H9 (cell line): ENCODE measurements around the gene FHL2. TPM values are rescaled to one million over a fixed set of nuclear protein-coding genes. Genes with fewer than 3 reads are reported as not detected.

ENCODE experiments used
- DNase-seq: peaks from one replicate; pipeline ENCODE4 v3.0.0-alpha.2; 2017
- H2AFZ ChIP-seq: one replicate; pipeline ENCODE4 v1.6.1; 2013; ENCODE audit warnings: mild to moderate bottlenecking, low read length, control low read depth, moderate library complexity
- H2AK5ac ChIP-seq: 2 replicates; pipeline ENCODE4 v1.6.1; 2013; ENCODE audit warnings: low read length, control low read depth, mixed read lengths; ENCODE audit not compliant: insufficient read length
- H2BK120ac ChIP-seq: one replicate; pipeline ENCODE4 v1.6.1; 2013; ENCODE audit warnings: low read depth, mild to moderate bottlenecking, low read length, control low read depth, inconsistent platforms; ENCODE audit not compliant: poor library complexity, severe bottlenecking
- H2BK12ac ChIP-seq: 2 replicates; pipeline ENCODE4 v1.6.1; 2013; ENCODE audit warnings: low read length, control low read depth, mixed read lengths, low read depth; ENCODE audit not compliant: insufficient read length
- H2BK15ac ChIP-seq: 2 replicates; pipeline ENCODE4 v1.6.1; 2013; ENCODE audit warnings: low read depth, low read length, control low read depth
- H2BK20ac ChIP-seq: one replicate; pipeline ENCODE4 v1.6.1; 2013; ENCODE audit warnings: low read depth, mild to moderate bottlenecking, low read length, control low read depth, inconsistent platforms; ENCODE audit not compliant: poor library complexity, severe bottlenecking
- H2BK5ac ChIP-seq: 2 replicates; pipeline ENCODE4 v1.6.1; 2013; ENCODE audit warnings: low read length, control low read depth, mixed read lengths; ENCODE audit not compliant: insufficient read length
- H3K14ac ChIP-seq: 2 replicates; pipeline ENCODE4 v1.6.1; 2013; ENCODE audit warnings: low read length, control low read depth; ENCODE audit not compliant: insufficient read depth
- H3K18ac ChIP-seq: 2 replicates; pipeline ENCODE4 v1.6.1; 2013; ENCODE audit warnings: low read depth, mild to moderate bottlenecking, mixed read lengths, low read length, control low read depth; ENCODE audit not compliant: insufficient read length
- H3K23ac ChIP-seq: 2 replicates; pipeline ENCODE4 v1.6.1; 2013; ENCODE audit warnings: low read length, control low read depth, mixed read lengths, low read depth; ENCODE audit not compliant: insufficient read length
- H3K23me2 ChIP-seq: 2 replicates; pipeline ENCODE4 v1.6.1; 2013; ENCODE audit warnings: low read depth, mild to moderate bottlenecking, mixed read lengths, low read length, control low read depth; ENCODE audit not compliant: insufficient read length, poor library complexity, severe bottlenecking
- H3K27ac ChIP-seq: 2 replicates; pipeline ENCODE4 v1.5.1; 2013; ENCODE audit warnings: low read length, control low read depth, mixed read lengths, low read depth; ENCODE audit not compliant: insufficient read length
- H3K27me3 ChIP-seq: 2 replicates; pipeline ENCODE4 v1.6.1; 2013; ENCODE audit warnings: low read length, control low read depth, inconsistent platforms; ENCODE audit not compliant: insufficient read depth
- H3K4ac ChIP-seq: 2 replicates; pipeline ENCODE4 v1.6.1; 2013; ENCODE audit warnings: low read depth, mild to moderate bottlenecking, control low read depth, inconsistent platforms, low read length, moderate library complexity
- H3K4me1 ChIP-seq: 2 replicates; pipeline ENCODE4 v1.6.1; 2013; ENCODE audit warnings: low read length, control low read depth, inconsistent platforms; ENCODE audit not compliant: insufficient read depth
- H3K4me2 ChIP-seq: 2 replicates; pipeline ENCODE4 v1.6.1; 2013; ENCODE audit warnings: low read length, control low read depth, mixed read lengths; ENCODE audit not compliant: insufficient read length, insufficient read depth
- H3K56ac ChIP-seq: 2 replicates; pipeline ENCODE4 v1.6.1; 2013; ENCODE audit warnings: low read depth, mild to moderate bottlenecking, mixed read lengths, low read length, control low read depth; ENCODE audit not compliant: insufficient read length
- H3K79me1 ChIP-seq: 2 replicates; pipeline ENCODE4 v1.6.1; 2013; ENCODE audit warnings: low read depth, mild to moderate bottlenecking, moderate library complexity, low read length, control low read depth, inconsistent platforms; ENCODE audit not compliant: insufficient read depth, poor library complexity, severe bottlenecking
- H3K79me2 ChIP-seq: 2 replicates; pipeline ENCODE4 v1.6.1; 2013; ENCODE audit warnings: low read length, control low read depth, inconsistent platforms; ENCODE audit not compliant: insufficient read depth
- H3K9ac ChIP-seq: 2 replicates; pipeline ENCODE4 v1.6.1; 2013; ENCODE audit warnings: low read length, control low read depth, mixed read lengths; ENCODE audit not compliant: insufficient read length; ENCODE audit errors: extremely low read depth
- H3K9me3 ChIP-seq: one replicate; pipeline ENCODE4 v1.6.1; 2013; ENCODE audit warnings: low read depth, low read length, inconsistent platforms; ENCODE audit not compliant: control insufficient read depth
- H3T11ph ChIP-seq: one replicate; pipeline ENCODE4 v1.6.1; 2013; ENCODE audit warnings: mild to moderate bottlenecking, low read length, control low read depth, inconsistent platforms
- H4K20me1 ChIP-seq: one replicate; pipeline ENCODE4 v1.6.1; 2013; ENCODE audit not compliant: control insufficient read depth, insufficient read length, insufficient read depth
- H4K5ac ChIP-seq: 2 replicates; pipeline ENCODE4 v1.6.1; 2013; ENCODE audit warnings: low read depth, mild to moderate bottlenecking, mixed read lengths, low read length, control low read depth; ENCODE audit not compliant: insufficient read length
- H4K8ac ChIP-seq: replicated peaks from 2 replicates; pipeline ENCODE4 v1.6.1; 2013; ENCODE audit warnings: low read length, control low read depth, mixed read lengths, low read depth; ENCODE audit not compliant: insufficient read length
- H4K91ac ChIP-seq: 2 replicates; pipeline ENCODE4 v1.6.1; 2013; ENCODE audit warnings: low read depth, mild to moderate bottlenecking, moderate library complexity, mixed read lengths, low read length, control low read depth; ENCODE audit not compliant: insufficient read length
- H3K27ac Mint-ChIP-seq, 3 experiments: 2 replicates in 2 of 3; 3 replicates in 1 of 3; pipeline ENCODE4 v1.8.0; 2020 to 2021; ENCODE audit warnings: mixed read lengths in 3 of 3, mild to moderate bottlenecking in 1 of 3, moderate library complexity in 1 of 3
- H3K27me3 Mint-ChIP-seq: 2 replicates; pipeline ENCODE4 v1.8.0; 2021; ENCODE audit warnings: low read depth, mild to moderate bottlenecking, moderate library complexity, mixed read lengths
- H3K36me3 Mint-ChIP-seq, 3 experiments: 2 replicates in 2 of 3; 3 replicates in 1 of 3; pipeline ENCODE4 v1.8.0; 2020 to 2021; ENCODE audit warnings: low read depth in 3 of 3, mixed read lengths in 3 of 3; ENCODE audit not compliant: insufficient read depth in 1 of 3
- H3K4me1 Mint-ChIP-seq, 2 experiments: 2 replicates each; pipeline ENCODE4 v1.8.0; 2020; ENCODE audit warnings: mixed read lengths in 2 of 2
- H3K4me3 Mint-ChIP-seq, 2 experiments: 2 replicates in 1 of 2; 3 replicates in 1 of 2; pipeline ENCODE4 v1.8.0; 2020 to 2021; ENCODE audit warnings: mild to moderate bottlenecking in 2 of 2, mixed read lengths in 2 of 2, moderate library complexity in 1 of 2
- H3K9me3 Mint-ChIP-seq, 2 experiments: 2 replicates in 1 of 2; 3 replicates in 1 of 2; pipeline ENCODE4 v1.8.0; 2020; ENCODE audit warnings: mild to moderate bottlenecking in 2 of 2, mixed read lengths in 2 of 2, moderate library complexity in 1 of 2
- CTCF ChIP-seq: fragments of 200-600 bp; sonication (generic); conservative IDR thresholded peaks from 3 replicates; pipeline ENCODE4 v1.8.0; 2021; ENCODE audit warnings: antibody characterized with exemption, mild to moderate bottlenecking
- WGBS: extraction: QIAGEN DNeasy Blood & Tissue Kit; methylation state at CpG from one replicate; pipeline ENCODE4 v1.1.7; 2013; ENCODE audit warnings: missing lambda C conversion rate, low lambda C conversion rate, mixed read lengths; ENCODE audit not compliant: insufficient read length; ENCODE audit errors: extremely low coverage; 5-methylcytosine and 5-hydroxymethylcytosine counted together
- total RNA-seq: library from RNA; stranded (reverse); gene quantifications from 2 replicates; pipeline ENCODE4 v1.2.1, GENCODE V29; 2021

FHL2 gene
- total RNA-seq, 1 experiment from 2014 or later, result 34.9 TPM

GRCh38 chr2:105410554-105410953 is 11.7 kb upstream of the FHL2 start:
- Histone ChIP-seq H3K9ac (no peak overlapping the region), H3K79me1 (no peaks in the 10 kb centered on the region), H2AFZ (no peak overlapping the region), H2BK20ac (no peak overlapping the region), H3K27ac (no peak overlapping the region), H3K4ac (no peak overlapping the region), H3K9me3 (no peaks in the 10 kb centered on the region), H4K20me1 (no peaks in the 10 kb centered on the region), H2BK15ac (no peak overlapping the region), H2BK5ac (no peak overlapping the region), H3K23me2 (no peaks in the 10 kb centered on the region), H3K4me1 (no peaks in the 10 kb centered on the region), H3K23ac (no peak overlapping the region), H3K56ac (no peak overlapping the region), H3K4me2 (no peak overlapping the region), H4K91ac (no peak overlapping the region), H2BK120ac (no peak overlapping the region), H4K8ac (no peak overlapping the region), H2AK5ac (no peak overlapping the region), H3K18ac (no peak overlapping the region), H3T11ph (no peak overlapping the region), H3K14ac (no peak overlapping the region), H2BK12ac (no peak overlapping the region), H3K79me2 (no peaks in the 10 kb centered on the region), H4K5ac (no peak overlapping the region), H3K27me3 (no peaks in the 10 kb centered on the region)
- peaks cover 6% of the 10 kb centered on the region for H3K27me3 Mint-ChIP-seq
- WGBS, result no CpG with 5 or more reads among the region's 4 CpGs
- TF ChIP-seq CTCF, result no peak
- DNase-seq, result no peak
- no peaks in the 10 kb centered on the region for H3K36me3 Mint-ChIP-seq
- H3K4me1 Mint-ChIP-seq, result peaks cover 0 to 5% of the 10 kb centered on the region in 2 experiments; a peak in 2 of 4 replicates
- H3K4me3 Mint-ChIP-seq, result no peak overlapping the region
- H3K9me3 Mint-ChIP-seq, result no peaks in the 10 kb centered on the region
- H3K27ac Mint-ChIP-seq, result no peak overlapping the region
